ENCODE results near the gene HDAC11.

HDAC11 gene

DNA sequence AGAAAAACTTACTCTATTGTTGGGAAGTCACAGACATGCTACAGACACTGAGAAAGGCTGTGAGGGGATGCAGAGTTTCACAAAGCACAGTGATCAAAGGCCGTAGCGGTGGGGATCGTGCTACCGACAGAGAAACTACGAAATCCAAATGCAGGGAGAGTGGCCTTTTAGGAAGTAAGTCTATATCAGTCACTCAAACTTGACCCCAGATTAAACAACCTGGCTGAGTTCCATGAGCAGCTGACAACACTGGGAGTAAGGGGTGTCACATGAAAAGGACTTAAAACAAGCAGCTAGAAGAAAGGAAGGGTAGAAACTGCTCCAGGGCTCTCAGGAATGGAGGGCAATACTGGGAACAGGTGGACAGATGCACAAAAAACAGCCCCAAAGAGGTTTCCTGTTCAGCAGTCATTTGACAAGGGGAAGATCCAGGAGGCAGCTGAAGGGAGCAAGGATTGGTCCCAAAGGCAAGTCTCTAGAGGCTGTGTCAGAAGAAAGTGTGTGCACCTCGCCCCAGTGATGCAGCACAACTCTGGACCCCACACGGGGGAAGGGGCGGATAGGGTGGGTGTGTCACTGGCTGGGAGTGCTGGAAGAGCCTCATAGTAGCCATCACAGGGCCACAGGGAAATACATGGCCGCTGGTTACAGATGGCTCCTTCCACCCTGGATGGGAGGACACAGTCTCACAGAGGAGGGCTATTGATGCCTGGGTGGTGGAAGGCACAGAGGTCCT lies 20.3 kb upstream of the HDAC11 start:
- Histone ChIP-seq H3K4me2 (ENCODE audit: low read length) (no peak overlapping the region), H3K4me3 (ENCODE audit: low read length) (no peak overlapping the region), H3K4me1 (ENCODE audit: control insufficient read depth, insufficient read depth, low read length) (no peaks in the 10 kb centered on the region), H3K9ac (ENCODE audit: low read depth, low read length) (no peak overlapping the region), H3K27me3 (ENCODE audit: control insufficient read depth, insufficient read depth, low read length) (peaks cover 38% of the 10 kb centered on the region), H3K36me3 (ENCODE audit: insufficient read depth, low read length) (no peaks in the 10 kb centered on the region), H3K9me3 (replicated peaks; ENCODE audit: low read length) (no peaks in the 10 kb centered on the region)

DNA sequence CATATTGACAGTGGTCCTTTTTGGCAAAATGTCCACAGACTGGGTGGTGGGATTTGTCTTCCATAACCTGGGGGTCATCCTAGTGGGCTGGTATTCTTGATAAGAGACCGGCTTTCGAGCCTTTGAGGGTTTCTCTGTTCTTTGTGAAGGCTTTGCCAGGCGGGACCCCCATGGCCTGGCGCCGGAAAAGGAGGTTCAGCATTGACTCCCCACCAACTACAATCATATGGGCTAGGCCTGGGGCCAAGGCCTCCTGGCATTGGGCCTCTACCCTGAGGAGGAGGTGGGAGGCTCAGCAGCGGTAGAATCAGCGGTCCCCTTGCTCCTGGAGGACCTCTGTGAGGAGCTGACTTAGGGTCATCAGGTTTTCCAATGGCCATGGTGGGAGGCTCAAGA lies 19.8 kb upstream of the HDAC11 start:
- no peaks in the 10 kb centered on the region for H3K4me1 ChIP-seq (ENCODE audit: control insufficient read depth, insufficient read depth, low read length)
- no peak overlapping the region for H3K9ac ChIP-seq (ENCODE audit: low read depth, low read length)
- H3K4me2 ChIP-seq (ENCODE audit: low read length) = no peak overlapping the region
- H3K27me3 ChIP-seq (ENCODE audit: control insufficient read depth, insufficient read depth, low read length) = peaks cover 41% of the 10 kb centered on the region
- no peak overlapping the region for H3K4me3 ChIP-seq (ENCODE audit: low read length)
- H3K9me3 ChIP-seq (replicated peaks; ENCODE audit: low read length) = no peaks in the 10 kb centered on the region
- H3K36me3 ChIP-seq (ENCODE audit: insufficient read depth, low read length) = no peaks in the 10 kb centered on the region

DNA sequence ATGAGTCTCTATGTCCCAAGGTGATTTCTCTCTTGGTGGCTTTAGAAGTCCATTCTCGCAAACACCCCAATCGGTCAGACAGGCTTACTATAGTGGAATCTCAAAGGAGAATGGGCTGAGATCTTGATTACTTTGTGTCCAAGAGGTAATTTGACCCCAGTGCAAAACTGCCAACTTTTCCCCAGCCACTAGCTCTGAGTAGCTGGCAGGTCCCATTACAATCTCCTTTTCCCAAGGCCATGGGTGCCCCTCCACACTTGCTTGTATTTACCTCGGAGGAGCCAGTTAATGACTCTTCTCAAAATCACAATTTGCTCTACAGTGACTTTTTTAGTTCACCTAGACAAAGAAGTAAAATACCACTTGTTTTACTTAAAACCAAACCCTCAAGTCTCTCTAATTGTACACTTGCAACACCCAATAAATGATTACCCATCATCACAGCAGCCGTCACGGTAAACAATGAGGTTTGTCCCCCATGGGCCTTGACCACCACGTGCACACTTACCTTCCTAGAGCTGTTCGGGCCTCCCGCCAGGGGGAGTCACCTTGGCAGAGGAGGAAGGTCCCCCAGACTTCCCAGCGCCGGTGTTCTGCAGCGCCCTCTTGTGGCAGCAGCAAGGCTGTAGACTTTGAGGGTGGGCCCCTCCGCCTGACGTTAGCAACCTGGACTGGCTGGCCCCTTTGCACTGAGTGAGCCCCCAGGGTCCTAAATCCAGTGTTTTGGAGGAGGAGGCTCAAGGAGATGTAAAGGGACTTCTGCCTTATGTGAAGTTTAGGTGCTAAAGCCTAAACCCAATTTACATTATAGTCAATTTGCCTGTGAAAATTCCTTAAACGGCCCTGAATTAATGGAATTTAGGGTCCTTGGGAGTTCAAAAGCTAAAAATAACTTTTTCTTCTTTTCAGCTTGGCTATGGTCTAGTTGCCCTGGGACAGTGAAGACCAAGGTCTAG lies 18.7 kb upstream of the HDAC11 start:
- no peaks in the 10 kb centered on the region for H3K9me3 ChIP-seq (replicated peaks; ENCODE audit: low read length)
- H3K4me2 ChIP-seq (ENCODE audit: low read length) = no peak overlapping the region
- no peak overlapping the region for H3K9ac ChIP-seq (ENCODE audit: low read depth, low read length)
- H3K36me3 ChIP-seq (ENCODE audit: insufficient read depth, low read length) = no peaks in the 10 kb centered on the region
- no peaks in the 10 kb centered on the region for H3K4me1 ChIP-seq (ENCODE audit: control insufficient read depth, insufficient read depth, low read length)
- H3K4me3 ChIP-seq (ENCODE audit: low read length) = no peak overlapping the region
- peaks cover 42% of the 10 kb centered on the region for H3K27me3 ChIP-seq (ENCODE audit: control insufficient read depth, insufficient read depth, low read length)

DNA sequence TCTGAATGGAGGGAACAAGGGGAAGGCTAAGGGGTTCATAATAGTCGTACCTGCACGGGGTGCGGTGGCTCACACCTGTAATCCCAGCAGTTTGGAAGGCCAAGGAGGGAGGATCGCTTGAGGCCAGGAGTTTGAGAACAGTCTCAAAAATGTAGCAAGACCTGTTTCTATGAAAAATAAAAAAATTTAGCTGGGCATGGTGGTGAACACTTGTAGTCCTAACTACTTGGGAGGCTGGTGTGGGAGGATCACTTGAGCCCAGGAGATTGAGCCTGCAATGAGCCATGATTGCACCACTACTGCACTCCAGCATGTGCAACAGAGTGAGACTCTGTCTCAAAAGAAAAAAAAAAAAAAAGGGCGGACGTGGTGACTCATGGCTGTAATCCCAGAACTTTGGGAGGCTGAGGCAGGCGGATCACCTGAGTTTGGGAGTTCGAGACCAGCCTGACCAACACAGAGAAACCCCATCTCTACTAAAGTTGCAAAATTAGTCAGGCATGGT lies 17.9 kb upstream of the HDAC11 start:
- Histone ChIP-seq H3K4me3 (ENCODE audit: low read length) (no peak overlapping the region), H3K4me2 (ENCODE audit: low read length) (no peak overlapping the region), H3K36me3 (ENCODE audit: insufficient read depth, low read length) (no peaks in the 10 kb centered on the region), H3K9me3 (replicated peaks; ENCODE audit: low read length) (no peaks in the 10 kb centered on the region), H3K9ac (ENCODE audit: low read depth, low read length) (no peak overlapping the region), H3K4me1 (ENCODE audit: control insufficient read depth, insufficient read depth, low read length) (no peaks in the 10 kb centered on the region), H3K27me3 (ENCODE audit: control insufficient read depth, insufficient read depth, low read length) (peaks cover 47% of the 10 kb centered on the region)

DNA sequence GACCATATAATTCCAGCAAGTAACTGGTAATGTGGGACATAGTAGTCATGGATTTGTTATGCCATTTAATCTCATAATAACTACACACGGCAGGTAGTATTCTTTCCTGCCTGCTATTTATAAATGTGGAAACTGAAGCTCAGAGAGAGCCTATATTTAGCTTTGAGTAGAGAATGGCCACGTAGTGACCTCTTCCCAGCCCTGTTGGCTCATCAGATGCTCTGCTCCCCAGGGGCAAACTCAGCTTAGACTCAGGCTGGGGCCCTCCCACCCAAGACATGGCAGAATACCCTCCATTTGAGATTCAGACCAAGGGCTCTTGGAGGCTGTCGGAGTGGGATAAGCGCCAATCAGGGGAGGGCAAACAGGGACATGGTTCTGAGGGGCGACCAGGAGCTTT lies 17.3 kb upstream of the HDAC11 start:
- Histone ChIP-seq H3K27me3 (ENCODE audit: control insufficient read depth, insufficient read depth, low read length) (peaks cover 47% of the 10 kb centered on the region), H3K4me1 (ENCODE audit: control insufficient read depth, insufficient read depth, low read length) (no peaks in the 10 kb centered on the region), H3K4me3 (ENCODE audit: low read length) (no peak overlapping the region), H3K9ac (ENCODE audit: low read depth, low read length) (no peak overlapping the region), H3K36me3 (ENCODE audit: insufficient read depth, low read length) (no peaks in the 10 kb centered on the region), H3K4me2 (ENCODE audit: low read length) (no peak overlapping the region), H3K9me3 (replicated peaks; ENCODE audit: low read length) (no peaks in the 10 kb centered on the region)

DNA sequence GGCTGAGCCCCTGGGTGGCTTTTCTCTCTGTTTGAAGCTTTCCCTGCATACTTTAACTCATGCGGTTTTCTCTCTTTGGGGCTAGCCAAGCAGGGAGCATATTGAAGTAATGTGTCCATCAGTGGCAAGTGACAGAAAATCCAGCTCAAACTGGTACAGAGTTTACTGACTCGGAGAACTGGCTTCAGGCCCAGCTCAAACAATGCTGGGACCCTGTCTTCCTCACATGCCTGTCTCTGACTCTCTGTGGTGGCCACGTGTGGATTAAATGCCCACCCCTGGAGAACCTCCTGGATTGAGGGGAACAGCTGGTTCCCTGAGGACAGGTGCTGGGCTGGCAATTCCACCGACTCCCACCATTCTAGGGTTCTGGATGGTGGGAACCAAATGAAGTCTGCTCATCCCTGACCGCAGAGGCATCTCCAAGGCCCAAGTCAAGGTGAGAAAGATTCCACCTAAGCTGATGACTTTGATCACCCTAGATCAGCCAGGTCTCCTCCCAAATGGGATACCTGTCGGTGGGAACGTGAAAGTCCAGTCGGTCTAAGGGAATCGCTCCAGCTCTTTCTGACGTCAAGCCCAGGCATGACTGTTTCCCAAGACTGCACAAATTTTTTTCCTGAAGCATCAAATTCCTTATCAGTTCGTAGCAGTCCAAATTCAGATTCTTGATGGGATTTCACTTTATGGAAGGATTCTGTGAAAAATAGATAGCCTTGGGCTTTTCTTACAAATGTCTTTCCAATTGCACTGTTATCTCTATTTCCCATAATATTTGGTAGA lies 16.3 kb upstream of the HDAC11 start:
- H3K4me3 ChIP-seq (ENCODE audit: low read length) = no peak overlapping the region
- no peaks in the 10 kb centered on the region for H3K4me1 ChIP-seq (ENCODE audit: control insufficient read depth, insufficient read depth, low read length)
- no peaks in the 10 kb centered on the region for H3K9me3 ChIP-seq (replicated peaks; ENCODE audit: low read length)
- H3K27me3 ChIP-seq (ENCODE audit: control insufficient read depth, insufficient read depth, low read length) = peaks cover 50% of the 10 kb centered on the region
- H3K9ac ChIP-seq (ENCODE audit: low read depth, low read length) = no peak overlapping the region
- no peaks in the 10 kb centered on the region for H3K36me3 ChIP-seq (ENCODE audit: insufficient read depth, low read length)
- H3K4me2 ChIP-seq (ENCODE audit: low read length) = no peak overlapping the region

DNA sequence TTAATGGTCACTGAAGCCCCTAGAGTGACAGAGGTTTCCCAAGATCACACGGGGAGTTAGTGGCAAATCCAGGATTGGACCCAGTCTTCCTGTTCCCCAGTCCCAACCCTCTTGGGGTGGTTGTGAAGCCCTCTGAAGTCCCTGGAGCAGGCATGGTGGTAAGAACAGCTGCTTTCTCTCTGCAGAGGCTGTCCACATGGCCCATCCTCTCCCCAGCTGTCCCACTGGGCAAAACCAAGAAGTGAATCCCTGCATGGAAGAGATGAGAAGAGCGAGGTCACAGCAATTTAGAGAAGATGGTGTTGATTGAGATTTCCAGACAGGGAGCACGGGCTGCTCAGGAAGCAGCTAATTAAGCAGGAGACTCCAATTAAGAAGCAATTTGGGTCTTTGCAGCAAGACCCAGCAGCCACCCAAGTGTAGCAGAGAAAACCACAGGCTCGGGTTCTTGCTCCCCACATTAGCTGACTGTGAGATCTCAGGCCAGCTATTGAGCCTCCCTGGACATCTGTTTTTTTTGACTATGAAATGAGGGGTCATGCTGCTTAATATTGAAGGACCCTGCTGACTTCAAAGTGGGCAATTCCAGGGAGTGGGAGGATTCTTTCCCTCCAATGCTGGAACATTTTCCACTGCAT lies 14.8 kb upstream of the HDAC11 start:
- Histone ChIP-seq H3K9ac (ENCODE audit: low read depth, low read length) (no peak overlapping the region), H3K4me2 (ENCODE audit: low read length) (no peak overlapping the region), H3K9me3 (replicated peaks; ENCODE audit: low read length) (no peaks in the 10 kb centered on the region), H3K4me3 (ENCODE audit: low read length) (no peak overlapping the region), H3K27me3 (ENCODE audit: control insufficient read depth, insufficient read depth, low read length) (peaks cover 37% of the 10 kb centered on the region), H3K36me3 (ENCODE audit: insufficient read depth, low read length) (no peaks in the 10 kb centered on the region), H3K4me1 (ENCODE audit: control insufficient read depth, insufficient read depth, low read length) (no peaks in the 10 kb centered on the region)

DNA sequence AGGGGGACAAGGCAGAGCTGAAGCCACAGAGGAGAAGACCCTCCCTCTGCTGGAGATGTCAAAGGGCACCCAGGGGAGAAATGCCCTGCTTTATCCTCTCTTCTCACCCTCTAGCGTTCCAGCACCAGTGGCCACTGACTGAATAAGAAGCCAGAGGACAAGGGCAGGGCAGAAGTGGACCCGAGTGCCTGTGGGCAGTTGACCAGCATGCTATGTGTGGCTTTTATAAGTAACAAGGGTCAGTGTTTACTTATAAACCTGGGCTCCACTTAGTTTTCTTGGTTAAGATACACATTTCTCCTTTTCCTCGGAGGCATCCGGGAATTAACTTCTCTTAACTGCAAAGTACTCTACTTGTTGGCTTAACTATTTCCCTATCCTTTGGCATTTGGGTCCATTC lies 13.3 kb upstream of the HDAC11 start:
- H3K9me3 ChIP-seq (replicated peaks; ENCODE audit: low read length) = no peaks in the 10 kb centered on the region
- no peaks in the 10 kb centered on the region for H3K36me3 ChIP-seq (ENCODE audit: insufficient read depth, low read length)

DNA sequence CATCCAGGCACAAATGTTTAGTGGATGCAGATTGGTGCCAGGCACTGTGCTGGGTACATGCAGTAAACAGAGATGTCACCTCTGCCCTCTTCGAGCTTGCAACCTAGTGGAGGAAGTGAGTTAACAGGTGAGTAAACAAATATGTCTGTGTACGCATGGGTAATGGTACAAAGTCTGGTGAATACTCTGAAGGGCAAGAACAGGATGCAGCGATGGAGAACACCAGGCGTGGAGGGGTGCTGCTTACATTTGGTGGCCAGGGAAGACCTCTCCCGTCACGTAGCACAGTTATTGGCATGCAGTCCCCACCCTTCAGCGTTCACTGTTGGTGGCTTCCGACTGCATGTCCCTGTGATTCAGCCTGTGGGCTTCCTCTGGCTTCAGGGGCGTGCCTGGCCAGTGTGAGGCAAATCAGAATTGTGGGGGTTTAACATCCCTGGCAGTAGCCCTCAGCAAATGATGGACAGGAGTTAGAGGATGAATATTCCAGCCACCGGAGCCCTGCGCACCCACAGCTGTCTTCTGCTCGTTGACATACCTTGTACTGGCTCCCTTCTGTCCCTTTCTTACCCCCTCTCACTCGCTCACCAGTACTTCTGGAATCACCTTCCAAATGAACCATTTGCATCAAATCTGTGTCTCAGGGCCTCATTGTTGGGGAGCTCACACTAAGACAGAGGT lies 9.1 kb upstream of the HDAC11 start:
- Histone ChIP-seq H3K9me3 (replicated peaks; ENCODE audit: low read length) (no peaks in the 10 kb centered on the region), H3K9ac (ENCODE audit: low read depth, low read length) (no peak overlapping the region), H3K4me1 (ENCODE audit: control insufficient read depth, insufficient read depth, low read length) (no peaks in the 10 kb centered on the region), H3K4me2 (ENCODE audit: low read length) (no peak overlapping the region), H3K27me3 (ENCODE audit: control insufficient read depth, insufficient read depth, low read length) (peaks cover 26% of the 10 kb centered on the region), H3K36me3 (ENCODE audit: insufficient read depth, low read length) (no peaks in the 10 kb centered on the region), H3K4me3 (ENCODE audit: low read length) (no peak overlapping the region)

More for the DNA sequence above, 13.3 kb upstream of the HDAC11 start:
- Histone ChIP-seq H3K27me3 (ENCODE audit: control insufficient read depth, insufficient read depth, low read length) (peaks cover 41% of the 10 kb centered on the region), H3K4me3 (ENCODE audit: low read length) (no peak overlapping the region), H3K4me2 (ENCODE audit: low read length) (no peak overlapping the region), H3K4me1 (ENCODE audit: control insufficient read depth, insufficient read depth, low read length) (no peaks in the 10 kb centered on the region), H3K9ac (ENCODE audit: low read depth, low read length) (no peak overlapping the region)

DNA sequence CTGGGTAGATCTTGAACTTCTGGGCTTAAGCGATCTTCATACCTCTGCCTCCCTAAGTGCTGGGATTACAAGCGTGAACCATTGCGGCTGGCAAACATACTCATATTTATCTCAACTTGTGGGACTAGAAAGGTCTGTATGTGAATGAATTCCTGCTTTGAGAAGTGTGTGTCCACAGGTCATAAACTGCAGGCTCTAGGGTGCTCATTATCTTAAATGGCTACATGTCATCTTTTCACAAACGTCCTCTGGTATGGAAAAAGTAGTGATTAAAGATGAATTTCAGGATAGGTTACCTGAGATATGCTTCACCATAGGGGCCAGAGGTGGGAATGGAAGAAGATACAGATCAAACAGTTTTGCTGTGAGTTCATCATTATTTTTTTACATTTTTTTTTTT lies 7.8 kb upstream of the HDAC11 start:
- H3K4me1 ChIP-seq (ENCODE audit: control insufficient read depth, insufficient read depth, low read length) = no peaks in the 10 kb centered on the region
- H3K36me3 ChIP-seq (ENCODE audit: insufficient read depth, low read length) = no peaks in the 10 kb centered on the region
- no peak overlapping the region for H3K4me2 ChIP-seq (ENCODE audit: low read length)
- H3K4me3 ChIP-seq (ENCODE audit: low read length) = no peak overlapping the region
- H3K9me3 ChIP-seq (replicated peaks; ENCODE audit: low read length) = no peaks in the 10 kb centered on the region
- no peak overlapping the region for H3K9ac ChIP-seq (ENCODE audit: low read depth, low read length)
- peaks cover 21% of the 10 kb centered on the region for H3K27me3 ChIP-seq (ENCODE audit: control insufficient read depth, insufficient read depth, low read length)
